A673 (cell line): ENCODE data around the gene MAP7D2. TPM values are rescaled to one million over a fixed set of nuclear protein-coding genes. Genes with fewer than 3 reads are reported as not detected.

Experiments used
- BruUV-seq: library from RNA; stranded (reverse); fragments of 400-500 nt; replicated peaks from 2 replicates; lab custom pipeline; 2021; lab: Mats Ljungman, UMichigan
- CTCF ChIA-PET: fragments of 300-600 bp; sonication (Branson Sonifier 250); formaldehyde crosslinking; loops from one replicate; lab custom pipeline; 2022; ENCODE audit warnings: antibody characterized with exemption; lab: Charles Lee
- POLR2A ChIA-PET: fragments of 300-600 bp; sonication (Branson Sonifier 250); formaldehyde crosslinking; loops from one replicate; lab custom pipeline; 2022; ENCODE audit warnings: antibody characterized with exemption; ENCODE audit not compliant: low non-redundant PET; lab: Charles Lee
- DNase-seq: peaks from one replicate; pipeline ENCODE4 v3.0.0-alpha.2; 2015; ENCODE audit warnings: low spot score
- H3K27ac ChIP-seq: fragments of 200-600 bp; sonication (generic); 2 replicates; pipeline ENCODE4 v1.5.1; 2016; ENCODE audit warnings: mixed run types, low read depth, mild to moderate bottlenecking, mixed read lengths, antibody characterized with exemption, low read length; ENCODE audit not compliant: poor library complexity, severe bottlenecking
- H3K27me3 ChIP-seq: fragments of 200-600 bp; sonication (generic); replicated peaks from 2 replicates; pipeline ENCODE4 v1.6.1; 2017; ENCODE audit warnings: mixed run types, low read depth, mild to moderate bottlenecking, mixed read lengths, antibody characterized with exemption, low read length; ENCODE audit not compliant: insufficient read depth, poor library complexity
- H3K36me3 ChIP-seq: fragments of 200-600 bp; sonication (generic); 2 replicates; pipeline ENCODE4 v1.6.1; 2016; ENCODE audit warnings: mixed run types, mild to moderate bottlenecking, mixed read lengths, antibody characterized with exemption, low read length; ENCODE audit not compliant: insufficient read depth, poor library complexity, severe bottlenecking
- H3K4me1 ChIP-seq: fragments of 200-600 bp; sonication (generic); 2 replicates; pipeline ENCODE4 v1.6.1; 2017; ENCODE audit warnings: mixed run types, mild to moderate bottlenecking, mixed read lengths, antibody characterized with exemption, low read length; ENCODE audit not compliant: insufficient read depth, poor library complexity, severe bottlenecking
- H3K4me3 ChIP-seq: fragments of 200-600 bp; sonication (generic); 2 replicates; pipeline ENCODE4 v1.5.1; 2016; ENCODE audit warnings: low read depth, mixed run types, mild to moderate bottlenecking, mixed read lengths, low read length; ENCODE audit not compliant: poor library complexity, severe bottlenecking
- H3K9me3 ChIP-seq: fragments of 200-600 bp; sonication (generic); 2 replicates; pipeline ENCODE4 v1.6.1; 2016; ENCODE audit warnings: mixed run types, low read depth, mild to moderate bottlenecking, mixed read lengths, antibody characterized with exemption, low read length; ENCODE audit not compliant: poor library complexity, severe bottlenecking
- CTCF ChIP-seq: fragments of 300-800, 200-600 bp; sonication (generic); conservative IDR thresholded peaks from 2 replicates; pipeline ENCODE4 v1.5.1; 2017; ENCODE audit warnings: low read depth, mild to moderate bottlenecking, antibody characterized with exemption, low read length, moderate library complexity, mixed read lengths
- EZH2 ChIP-seq: fragments of 200-600 bp; sonication (generic); IDR thresholded peaks from 2 replicates; pipeline ENCODE4 v1.6.1; 2017; ENCODE audit warnings: borderline replicate concordance, low read depth, mild to moderate bottlenecking, mixed read lengths, antibody characterized with exemption, low read length; ENCODE audit not compliant: poor library complexity, severe bottlenecking
- intact Hi-C: fragments of 100-400 bp; cut with micrococcal nuclease; formaldehyde crosslinking; loops from one replicate; pipeline ENCODE4 v1.10.0; 2022; ENCODE audit not compliant: unreplicated experiment
- total RNA-seq: library from RNA; stranded (reverse); gene quantifications from 2 replicates; pipeline ENCODE4 v1.2.3, GENCODE V29; 2021

Gene MAP7D2
- total RNA-seq, 1 experiment from 2014 or later: 1.2 TPM

- ChIA-PET CTCF (no interaction called here), POLR2A (interaction anchor here (0.6 kb wide), 1 partner anchor 11 kb away, joined by 3 read pairs; no protein-coding TSS in a partner anchor)
- H3K27me3 ChIP-seq: no peaks in the 10 kb centered on the region
- H3K9me3 ChIP-seq: no peaks in the 10 kb centered on the region
- intact Hi-C loops: no loop called here
- no peak overlapping the region for H3K4me3 ChIP-seq
- no peak for TF ChIP-seq EZH2
- TF ChIP-seq CTCF: no peak
- H3K4me1 ChIP-seq: no peaks in the 10 kb centered on the region
- no peak overlapping the region for H3K27ac ChIP-seq
- BruUV-seq: no TSS peak
- DNase-seq: no peak
- no peaks in the 10 kb centered on the region for H3K36me3 ChIP-seq
These were observed 100.6 kb downstream of the MAP7D2 start for GRCh38 chrX:20015945-20016615.

GRCh38 chrX:20015422-20015821 lies 101.3 kb downstream of the MAP7D2 start:
- DNase-seq: no peak
- no peak overlapping the region for H3K27ac ChIP-seq
- no peaks in the 10 kb centered on the region for H3K27me3 ChIP-seq
- ChIA-PET POLR2A (no interaction called here), CTCF (no interaction called here)
- H3K9me3 ChIP-seq: no peaks in the 10 kb centered on the region
- no peaks in the 10 kb centered on the region for H3K4me1 ChIP-seq
- intact Hi-C loops: no loop called here
- H3K4me3 ChIP-seq: no peak overlapping the region
- H3K36me3 ChIP-seq: no peaks in the 10 kb centered on the region
- TF ChIP-seq CTCF: no peak
- TF ChIP-seq EZH2: no peak
- BruUV-seq: no TSS peak

- Histone ChIP-seq H3K27me3 (no peaks in the 10 kb centered on the region), H3K36me3 (no peaks in the 10 kb centered on the region), H3K4me1 (no peaks in the 10 kb centered on the region), H3K27ac (no peak overlapping the region), H3K4me3 (no peak overlapping the region), H3K9me3 (no peaks in the 10 kb centered on the region)
- ChIA-PET POLR2A (no interaction called here), CTCF (no interaction called here)
- intact Hi-C loops: no loop called here
- DNase-seq: peak; percentile 4
- TF ChIP-seq CTCF (no peak), EZH2 (no peak)
- BruUV-seq: no TSS peak
These were observed 105.1 kb downstream of the MAP7D2 start for GRCh38 chrX:20011608-20012007.
